Frontal cortex (tissue), 4 donors: ENCODE results near the gene LPXN. TPM values are rescaled to one million over a fixed set of nuclear protein-coding genes. Genes with fewer than 3 reads are reported as not detected.

Experiments
- DNase-seq, 2 donors: peaks; one replicate each; pipeline ENCODE4 v3.0.0; 2012; ENCODE audit warnings: low spot score in 2 of 2
- FAIRE-seq: peaks from 2 replicates; lab custom pipeline; 2012; peaks lifted over from hg19 to GRCh38; lab: Jason Lieb, UNC
- total RNA-seq: library from RNA; depleted of rRNA; stranded (reverse); fragments of >200 nt; gene quantifications from one replicate; pipeline ENCODE4 v1.2.3, GENCODE V29; 2014
- donor health status: control.
- donor health status: control.
- donor health status: control.

Gene LPXN
- total RNA-seq = 2.4 TPM

- no peak for DNase-seq
Measured at GRCh38 chr11:58575377-58576020, at the start of gene LPXN. Gene LPXN, minus strand, starts transcription at chr11:58575856. Its CDS starts 84 bp downstream, at chr11:58575772.

GRCh38 chr11:58625086-58625485 is 49.4 kb upstream of the LPXN start:
- no peak for FAIRE-seq
- DNase-seq = no peak

More at GRCh38 chr11:58575377-58576020, at the start of gene LPXN:
- no peak for FAIRE-seq

GRCh38 chr11:58622344-58622743 is 46.7 kb upstream of the LPXN start, which contains the start of gene CNTF:
Gene CNTF, plus strand, starts transcription at chr11:58622665. Its CDS starts 88 bp downstream, at chr11:58622753.
- FAIRE-seq = no peak

GRCh38 chr11:58621586-58622262 is 46.1 kb upstream of the LPXN start:
- no peak for DNase-seq
- FAIRE-seq = no peak

More at GRCh38 chr11:58622344-58622743, 46.7 kb upstream of the LPXN start, which contains the start of gene CNTF:
- no peak for DNase-seq

- DNase-seq (no peak), FAIRE-seq (no peak)
Measured at GRCh38 chr11:58617976-58618557, 42.4 kb upstream of the LPXN start.

GRCh38 chr11:58616594-58616993 is 40.9 kb upstream of the LPXN start:
- no peak for FAIRE-seq
- no peak for DNase-seq

- no peak for DNase-seq
- no peak for FAIRE-seq
Measured at GRCh38 chr11:58615559-58615958, 39.9 kb upstream of the LPXN start.

- FAIRE-seq = no peak
- DNase-seq = no peak
Measured at GRCh38 chr11:58613228-58613627, 37.6 kb upstream of the LPXN start.

GRCh38 chr11:58609723-58610122 is 34.1 kb upstream of the LPXN start:
- DNase-seq (no peak), FAIRE-seq (no peak)

GRCh38 chr11:58608331-58608730 is 32.7 kb upstream of the LPXN start:
- no peak for DNase-seq
- no peak for FAIRE-seq

GRCh38 chr11:58606930-58607714 is 31.5 kb upstream of the LPXN start:
- no peak for FAIRE-seq

GRCh38 chr11:58600510-58600909 is 24.9 kb upstream of the LPXN start:
- DNase-seq (no peak), FAIRE-seq (no peak)

More at GRCh38 chr11:58606930-58607714, 31.5 kb upstream of the LPXN start:
- DNase-seq = no peak

GRCh38 chr11:58597486-58598144 is 22.0 kb upstream of the LPXN start:
- FAIRE-seq (no peak), DNase-seq (no peak)

- DNase-seq (no peak), FAIRE-seq (no peak)
Measured at GRCh38 chr11:58596621-58597020, 21.0 kb upstream of the LPXN start.

GRCh38 chr11:58594826-58595225 is 19.2 kb upstream of the LPXN start:
- no peak for FAIRE-seq
- no peak for DNase-seq

- DNase-seq (no peak), FAIRE-seq (no peak)
Measured at GRCh38 chr11:58592760-58593472, 17.3 kb upstream of the LPXN start.

GRCh38 chr11:58591659-58592058 is 16.0 kb upstream of the LPXN start:
- FAIRE-seq = no peak
- DNase-seq = no peak

GRCh38 chr11:58586998-58587397 is 11.3 kb upstream of the LPXN start:
- FAIRE-seq (no peak), DNase-seq (no peak)

GRCh38 chr11:58582437-58582836 is 6.8 kb upstream of the LPXN start:
- no peak for DNase-seq
- FAIRE-seq = no peak
